Retina (tissue), 1 donor: ENCODE results near the gene ZNF324.
A peak's percentile ranks its signal among the peaks of the same experiment; 100 is the strongest.
"Not testable (repeated sequence)": the region's sequence is repeated elsewhere in the genome, so short reads cannot be mapped to it uniquely, and the experiment has no call there.

Experiments
- DNase-seq: peaks from one replicate; pipeline ENCODE4 v3.0.0-alpha.2; 2016

The ZNF324 gene

GRCh38 chr19:58473775-58474174 lies 6.9 kb downstream of the ZNF324 start:
- DNase-seq, result no peak

GRCh38 chr19:58474291-58474996 lies 7.6 kb downstream of the ZNF324 start:
- no peak for DNase-seq

- DNase-seq, result peak; percentile 17
These were observed 8.3 kb downstream of the ZNF324 start for GRCh38 chr19:58474997-58475713.

DNA sequence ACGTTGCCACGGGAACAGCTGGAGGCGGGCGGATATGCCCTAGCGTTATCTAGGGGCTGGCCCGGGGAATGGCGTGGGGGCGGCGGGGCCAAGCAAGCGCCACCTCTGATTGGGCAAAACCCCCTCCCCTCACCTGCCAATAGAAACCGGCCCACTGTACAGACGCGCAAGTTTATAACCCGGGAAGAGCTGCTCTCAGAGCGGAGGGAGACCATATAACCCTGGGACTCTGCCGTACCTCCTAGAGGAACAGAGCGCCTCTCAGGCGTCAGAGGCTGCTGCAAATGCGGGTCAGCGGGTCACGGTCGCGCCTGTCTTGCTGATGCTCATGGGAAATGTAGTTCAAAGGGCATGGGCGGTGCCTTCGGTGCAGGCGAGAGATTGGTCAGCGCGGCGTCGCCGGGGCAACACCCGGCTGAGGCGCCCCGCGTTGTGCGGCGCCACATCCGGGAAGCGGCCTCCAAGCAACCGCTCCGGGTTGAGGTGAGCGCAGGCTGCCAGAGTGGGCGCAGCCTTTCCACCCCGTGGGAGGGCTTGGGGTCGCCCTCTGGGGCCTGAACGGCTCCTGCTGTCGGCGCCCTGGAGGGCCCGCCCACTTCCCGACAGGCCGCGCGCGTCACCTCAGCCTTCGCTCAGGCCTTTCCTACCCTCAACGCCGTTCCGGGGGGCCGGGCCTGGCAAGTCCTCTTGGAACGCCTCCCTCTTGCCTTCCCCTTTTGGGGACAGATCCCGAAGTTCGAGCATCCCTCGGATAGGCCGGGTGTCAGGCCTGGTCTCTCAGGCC lies 9.0 kb downstream of the ZNF324 start, which contains the start of gene ZNF446:
Gene ZNF446 (plus strand): TSS at position 639 of the 784 bp plus-strand sequence. CDS start 867 bp downstream, outside the sequence.
- DNase-seq, result peak; percentile 99

DNA sequence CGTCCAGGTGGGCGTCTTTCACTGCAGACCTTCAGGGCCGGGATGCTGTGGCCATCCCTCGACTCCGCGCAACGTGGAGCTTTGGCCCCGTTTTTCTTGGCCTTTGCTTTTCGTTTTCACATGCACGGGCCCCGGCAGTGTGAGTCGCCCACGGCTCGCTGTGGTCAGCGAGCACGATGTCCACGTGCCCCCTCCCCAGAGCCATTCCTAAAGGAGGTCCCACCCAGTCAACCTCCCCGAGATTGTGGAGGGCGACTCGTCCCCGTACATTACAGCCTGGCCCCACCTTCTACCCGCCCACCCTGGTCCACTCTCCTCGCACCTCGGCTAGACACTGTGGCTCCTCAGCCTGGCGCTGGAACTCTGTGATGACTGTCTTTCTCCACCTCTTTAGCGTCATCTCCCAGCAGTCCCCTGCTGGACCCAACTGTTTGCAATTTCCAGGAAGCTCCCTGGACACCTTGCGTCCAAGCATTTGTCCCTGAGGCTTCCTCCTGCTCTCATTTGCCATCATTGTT lies 9.7 kb downstream of the ZNF324 start:
- DNase-seq, result no peak

DNA sequence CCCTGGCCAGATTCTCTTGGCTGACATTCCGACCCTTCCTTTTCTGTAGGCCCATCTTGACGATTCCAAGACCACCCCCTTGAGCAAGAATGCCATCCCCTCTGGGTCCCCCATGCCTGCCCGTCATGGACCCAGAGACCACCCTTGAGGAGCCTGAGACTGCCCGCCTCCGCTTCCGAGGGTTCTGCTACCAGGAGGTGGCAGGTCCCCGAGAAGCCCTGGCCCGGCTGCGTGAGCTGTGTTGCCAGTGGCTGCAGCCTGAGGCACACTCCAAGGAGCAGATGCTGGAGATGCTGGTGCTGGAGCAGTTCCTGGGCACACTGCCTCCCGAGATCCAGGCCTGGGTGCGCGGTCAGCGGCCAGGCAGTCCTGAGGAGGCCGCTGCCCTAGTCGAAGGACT lies 10.2 kb downstream of the ZNF324 start:
- DNase-seq, result no peak

DNA sequence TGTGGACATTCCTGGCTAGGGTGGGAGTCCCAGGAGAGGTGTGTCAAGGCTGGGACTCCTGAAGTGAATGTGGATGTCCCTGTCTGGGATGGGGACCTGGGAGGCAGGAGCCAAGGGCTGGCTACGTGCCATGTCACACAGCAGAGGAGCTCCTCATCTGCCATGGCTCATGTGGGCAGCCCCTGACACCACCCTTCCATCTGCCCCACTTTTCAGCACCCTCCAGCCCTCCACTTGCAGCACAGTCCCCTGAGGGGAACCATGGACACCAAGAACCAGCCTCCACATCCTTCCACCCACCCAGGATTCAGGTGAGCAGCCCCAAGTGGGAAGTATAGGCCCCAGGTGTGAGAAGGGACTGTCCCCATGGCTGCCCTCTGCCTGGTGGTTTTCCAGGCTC lies 11.0 kb downstream of the ZNF324 start:
- no peak for DNase-seq

GRCh38 chr19:58479303-58479702 lies 12.4 kb downstream of the ZNF324 start:
- no peak for DNase-seq

DNA sequence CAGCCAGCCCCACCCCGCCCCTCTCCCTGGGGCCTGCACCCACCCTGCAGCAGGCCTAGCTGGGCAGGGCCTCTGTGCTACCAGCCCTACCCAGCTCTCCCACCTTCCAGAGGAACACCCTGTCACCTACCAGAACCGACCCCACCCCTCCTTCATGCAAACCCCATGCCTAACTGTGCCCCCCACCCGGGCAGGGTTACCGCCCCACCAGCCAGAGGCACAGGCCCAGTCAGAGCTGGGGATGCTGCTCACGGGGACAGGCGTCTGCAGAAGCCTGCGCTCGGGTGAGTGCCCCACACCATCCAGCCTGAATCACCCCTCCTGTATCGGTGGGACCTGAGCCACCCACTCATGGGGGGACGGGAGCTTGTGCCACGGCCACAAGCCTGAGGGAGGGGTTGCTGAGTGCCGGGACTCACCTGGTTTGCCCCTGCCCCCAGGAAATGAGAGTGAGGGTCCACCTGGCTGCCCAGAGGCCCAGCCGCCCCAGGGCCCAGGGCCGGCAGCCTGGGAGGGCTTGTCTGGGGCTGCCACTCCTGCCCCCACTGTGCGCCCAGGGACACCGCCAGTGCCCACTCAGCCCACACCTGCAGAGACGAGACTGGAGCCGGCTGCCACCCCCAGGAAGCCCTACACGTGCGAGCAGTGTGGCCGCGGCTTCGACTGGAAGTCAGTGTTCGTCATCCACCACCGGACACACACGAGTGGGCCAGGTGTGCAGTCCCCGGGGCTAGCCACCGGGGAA lies 13.0 kb downstream of the ZNF324 start:
- no peak for DNase-seq

- no peak for DNase-seq
These were observed 13.6 kb downstream of the ZNF324 start for GRCh38 chr19:58480481-58480830.

DNA sequence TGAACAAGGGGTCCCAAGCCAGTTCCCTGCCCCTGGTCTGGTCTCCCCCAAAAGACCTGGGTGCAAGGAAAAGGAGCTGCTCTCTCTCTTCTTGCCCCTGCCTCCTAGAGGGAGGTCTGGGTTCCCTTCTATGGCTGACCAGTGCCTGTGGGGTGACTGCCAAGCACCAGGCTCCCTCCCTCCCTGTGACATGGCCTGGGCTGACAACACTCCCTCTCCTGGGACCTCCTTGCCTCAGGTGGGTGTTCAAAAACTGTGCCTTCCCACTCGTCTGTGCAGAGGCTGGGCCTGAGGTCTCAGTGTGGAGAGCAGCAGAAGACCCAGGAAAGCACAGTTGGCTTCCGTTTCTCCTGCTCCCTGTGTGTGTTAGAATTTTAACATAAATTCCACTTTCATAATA lies 14.0 kb downstream of the ZNF324 start:
- no peak for DNase-seq

GRCh38 chr19:58482372-58482771 lies 15.5 kb downstream of the ZNF324 start:
- no peak for DNase-seq

- DNase-seq, result no peak
These were observed 16.9 kb downstream of the ZNF324 start for GRCh38 chr19:58483776-58484175.

DNA sequence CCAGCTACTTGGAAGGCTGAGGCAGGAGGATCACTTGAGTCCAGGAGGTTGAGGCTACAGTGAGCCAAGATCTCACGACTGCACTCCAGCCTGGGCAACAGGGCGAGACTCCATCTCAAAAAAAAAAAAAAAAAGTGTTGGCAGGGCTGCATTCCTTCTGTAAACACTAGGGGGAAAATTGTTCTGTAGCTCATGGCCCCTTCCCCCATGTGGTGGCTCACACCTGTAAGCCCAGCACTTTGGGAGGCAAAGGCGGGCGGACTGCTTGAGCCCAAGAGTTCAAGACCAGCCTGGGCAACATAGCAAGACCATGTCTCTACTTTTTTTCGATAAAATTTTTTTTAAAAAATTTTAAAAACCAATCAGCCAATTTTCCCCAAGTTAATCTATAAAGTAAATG lies 17.5 kb downstream of the ZNF324 start:
- DNase-seq, result not testable (repeated sequence)

GRCh38 chr19:58491393-58491792 lies 24.5 kb downstream of the ZNF324 start:
- no peak for DNase-seq

- DNase-seq, result no peak
These were observed 25.4 kb downstream of the ZNF324 start for GRCh38 chr19:58492265-58492664.

DNA sequence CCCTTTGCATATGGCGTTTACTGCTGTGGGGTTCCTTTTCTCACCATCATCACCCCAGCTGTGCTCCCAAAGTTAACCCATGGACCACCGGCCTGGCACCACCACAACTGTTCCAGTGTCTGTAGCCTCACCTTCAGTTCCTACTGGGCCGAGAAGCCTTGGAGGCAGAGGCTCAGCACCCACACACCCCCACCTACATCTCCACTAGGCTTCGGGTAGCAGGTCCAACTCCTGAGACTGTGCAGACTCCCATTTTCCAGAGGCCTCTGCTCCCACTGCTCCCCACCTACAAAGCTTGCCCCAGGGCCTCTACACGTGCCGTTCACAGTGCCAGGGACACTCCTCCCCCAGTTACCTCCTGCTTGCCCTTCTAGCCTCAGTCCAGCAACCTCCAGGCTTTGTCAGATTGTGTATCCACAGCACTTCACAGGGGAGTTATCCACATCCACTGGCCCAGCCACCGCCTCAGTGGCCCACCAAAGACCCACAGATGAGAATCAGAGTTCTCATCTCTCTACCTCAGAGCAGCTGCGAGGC lies 30.8 kb downstream of the ZNF324 start:
- no peak for DNase-seq

- no peak for DNase-seq
These were observed 31.6 kb downstream of the ZNF324 start for GRCh38 chr19:58498316-58499020.

DNA sequence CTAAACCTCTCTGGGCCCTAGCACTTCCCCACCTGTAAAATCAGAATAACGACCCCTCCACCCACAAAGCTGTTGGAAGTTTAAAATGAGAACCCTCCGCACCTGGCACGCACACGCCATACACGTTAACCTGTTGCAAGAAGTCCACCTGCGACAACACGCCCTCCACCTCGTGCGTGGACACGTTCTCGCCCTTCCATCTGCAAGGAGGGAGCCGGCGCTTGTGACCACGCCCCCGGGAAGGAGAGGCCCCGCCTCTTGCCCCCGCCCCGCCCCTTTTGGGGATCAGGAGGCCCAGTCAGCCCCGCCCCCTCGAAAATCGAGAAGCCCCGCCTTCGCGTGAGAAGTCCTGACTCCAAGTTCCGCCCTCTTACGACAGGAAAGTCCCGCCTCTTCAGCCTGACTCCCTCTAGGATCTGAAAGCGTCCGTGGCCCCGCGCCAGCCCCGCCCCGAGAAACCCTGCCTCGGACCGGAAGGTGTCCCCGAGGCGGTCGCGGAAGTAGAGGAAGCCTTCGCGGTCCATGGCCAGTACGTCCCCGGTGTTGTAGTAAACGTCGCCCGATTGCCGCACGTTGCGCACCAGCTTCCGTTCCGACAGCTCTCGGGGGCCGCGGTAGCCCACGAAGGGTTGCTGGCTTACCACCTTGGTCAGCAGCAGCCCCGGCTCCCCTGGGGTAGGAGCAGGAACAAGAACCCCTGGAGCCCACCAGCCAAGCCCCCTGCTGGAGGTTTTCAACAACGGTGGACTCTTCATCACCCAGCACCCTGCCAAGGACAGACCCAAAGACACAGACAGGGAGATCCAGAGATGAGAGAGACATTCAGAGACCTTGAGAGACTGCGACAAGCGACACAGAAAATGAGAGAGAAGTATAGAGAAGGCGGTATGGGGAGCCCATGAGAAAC lies 32.4 kb downstream of the ZNF324 start:
- DNase-seq, result peak; percentile 94

- DNase-seq, result no peak
These were observed 33.4 kb downstream of the ZNF324 start for GRCh38 chr19:58500242-58500641.
